MCF 10A (cell line): Measurements from ENCODE around the gene STXBP5. TPM values are rescaled to one million over a fixed set of nuclear protein-coding genes. Genes with fewer than 3 reads are reported as not detected.
"Not testable (repeated sequence)": the region's sequence is repeated elsewhere in the genome, so short reads cannot be mapped to it uniquely, and the experiment has no call there.

Experiments used
- BruUV-seq: library from RNA; stranded (reverse); fragments of 400-500 nt; replicated peaks from 2 replicates; lab custom pipeline; 2021; lab: Mats Ljungman, UMichigan
- CTCF ChIA-PET: fragments of 300-600 bp; sonication (Branson Sonifier 250); formaldehyde crosslinking; extraction: SDS; loops from one replicate; lab custom pipeline; 2021; ENCODE audit warnings: antibody characterized with exemption, inconsistent platforms; lab: Yijun Ruan, JAX
- POLR2A ChIA-PET: fragments of 300-600, 350-650 bp; sonication (Branson Sonifier 250); formaldehyde crosslinking; extraction: SDS; loops from one replicate; lab custom pipeline; 2020; ENCODE audit warnings: antibody characterized with exemption, inconsistent platforms; lab: Yijun Ruan, JAX
- DNase-seq: peaks from one replicate; pipeline ENCODE4 v3.0.0-alpha.2; 2018; ENCODE audit not compliant: unreplicated experiment
- H3K27ac Mint-ChIP-seq: one replicate; pipeline ENCODE4 v1.8.0; 2022; ENCODE audit warnings: mild to moderate bottlenecking, low read depth, mixed read lengths; ENCODE audit not compliant: unreplicated experiment
- H3K27me3 Mint-ChIP-seq: one replicate; pipeline ENCODE4 v1.8.0; 2022; ENCODE audit warnings: mixed read lengths; ENCODE audit not compliant: insufficient read depth, unreplicated experiment
- H3K36me3 Mint-ChIP-seq: one replicate; pipeline ENCODE4 v1.8.0; 2022; ENCODE audit warnings: mild to moderate bottlenecking, moderate library complexity, mixed read lengths; ENCODE audit not compliant: insufficient read depth, unreplicated experiment
- H3K4me1 Mint-ChIP-seq: one replicate; pipeline ENCODE4 v1.8.0; 2022; ENCODE audit warnings: mixed read lengths; ENCODE audit not compliant: insufficient read depth, unreplicated experiment
- H3K4me3 Mint-ChIP-seq: one replicate; pipeline ENCODE4 v1.8.0; 2022; ENCODE audit warnings: mild to moderate bottlenecking, moderate library complexity, mixed read lengths; ENCODE audit not compliant: unreplicated experiment
- H3K9me3 Mint-ChIP-seq: one replicate; pipeline ENCODE4 v1.8.0; 2022; ENCODE audit warnings: mixed read lengths; ENCODE audit not compliant: unreplicated experiment
- CTCF ChIP-seq: fragments of 200-600 bp; IDR thresholded peaks from one replicate; pipeline ENCODE4 v1.8.0; 2022; ENCODE audit warnings: antibody characterized with exemption, mild to moderate bottlenecking; ENCODE audit not compliant: unreplicated experiment
- intact Hi-C: fragments of 100-400 bp; cut with micrococcal nuclease; formaldehyde crosslinking; loops from 2 replicates; pipeline ENCODE4 v1.14.1; 2022
- total RNA-seq: library from RNA; stranded (reverse); gene quantifications from 2 replicates; pipeline ENCODE4 v1.2.3, GENCODE V29; 2022

The STXBP5 gene
- total RNA-seq, 1 experiment from 2014 or later, result 38.5 TPM

GRCh38 chr6:147372806-147373205, 168.6 kb downstream of the STXBP5 start:
- no TSS peak for BruUV-seq
- intact Hi-C loops, result no loop called here

DNA sequence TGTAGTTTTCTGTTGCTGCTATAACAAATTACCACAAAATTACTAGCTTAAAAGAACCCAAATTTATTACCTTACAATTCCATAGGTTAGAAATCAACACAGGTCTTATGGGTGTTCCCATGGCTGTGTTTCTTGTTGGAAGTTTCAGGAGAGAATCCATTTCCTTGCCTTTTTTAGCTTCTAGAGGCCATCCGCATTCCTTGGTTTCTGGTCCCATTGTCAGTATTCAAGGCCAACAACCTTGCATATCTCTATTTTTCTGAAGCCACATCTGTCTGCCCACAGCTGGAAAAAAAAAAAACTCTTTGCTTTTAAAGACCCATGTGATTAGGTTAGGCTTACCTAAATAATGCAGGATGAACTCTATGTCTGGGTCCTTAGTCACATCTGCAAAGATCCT, 174.6 kb downstream of the STXBP5 start:
- intact Hi-C loops, result no loop called here
- Mint-ChIP-seq H3K4me3 (no peak overlapping the region), H3K9me3 (no peaks in the 10 kb centered on the region), H3K27me3 (no peaks in the 10 kb centered on the region), H3K27ac (no peak overlapping the region), H3K36me3 (peaks cover 35% of the 10 kb centered on the region), H3K4me1 (no peaks in the 10 kb centered on the region)
- ChIA-PET POLR2A (no interaction called here), CTCF (interaction anchor here (0.5 to 2.9 kb wide), 3 partner anchors 128 to 712 kb away, joined by 3 to 8 read pairs (median 3); no protein-coding TSS in a partner anchor)
- no TSS peak for BruUV-seq
- DNase-seq, result no peak
- no peak for TF ChIP-seq CTCF

More at GRCh38 chr6:147372806-147373205, 168.6 kb downstream of the STXBP5 start:
- Mint-ChIP-seq H3K27me3 (no peaks in the 10 kb centered on the region), H3K36me3 (peaks cover 28% of the 10 kb centered on the region), H3K27ac (no peak overlapping the region), H3K4me3 (no peak overlapping the region), H3K9me3 (no peaks in the 10 kb centered on the region), H3K4me1 (no peaks in the 10 kb centered on the region)
- CTCF ChIA-PET, result interaction anchor here (1.0 kb wide), 1 partner anchor 9 kb away, joined by 3 read pairs; no protein-coding TSS in a partner anchor
- no peak for TF ChIP-seq CTCF
- POLR2A ChIA-PET, result no interaction called here
- DNase-seq, result no peak

DNA sequence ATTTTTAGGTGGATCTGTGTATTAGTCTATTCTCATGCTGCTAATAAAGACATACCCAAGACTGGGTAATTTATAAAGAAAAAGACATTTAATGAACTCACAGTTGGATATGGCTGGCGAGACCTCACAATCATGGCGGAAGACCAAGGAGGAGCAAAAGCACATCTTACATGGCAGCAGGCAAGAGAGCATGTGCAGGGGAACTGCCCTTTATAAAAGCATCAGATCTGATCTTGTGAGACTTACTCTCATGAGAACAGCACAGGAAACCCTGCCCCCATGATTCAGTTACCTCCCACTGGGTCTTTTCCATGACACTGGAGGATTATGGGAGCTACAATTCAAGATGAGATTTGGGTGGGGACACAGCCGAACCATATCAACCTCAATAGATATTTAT, 176.6 kb downstream of the STXBP5 start:
- H3K4me3 Mint-ChIP-seq, BruUV-seq, H3K4me1 Mint-ChIP-seq, DNase-seq, H3K27me3 Mint-ChIP-seq, H3K9me3 Mint-ChIP-seq, H3K27ac Mint-ChIP-seq, POLR2A ChIA-PET: not testable (repeated sequence)
- CTCF ChIA-PET, result interaction anchor here (0.6 to 3.7 kb wide), 6 partner anchors 10 to 799 kb away, joined by 3 to 19 read pairs (median 5); no protein-coding TSS in a partner anchor
- H3K36me3 Mint-ChIP-seq, result peaks cover 54% of the 10 kb centered on the region
- intact Hi-C loops, result loop anchor here (5.0 kb wide), 1 partner anchor 479 kb away; no protein-coding TSS in a partner anchor

GRCh38 chr6:147381712-147382111, 177.5 kb downstream of the STXBP5 start:
- CTCF ChIA-PET, result interaction anchor here (0.6 to 3.7 kb wide), 10 partner anchors 8 to 947 kb away, joined by 3 to 30 read pairs (median 3); no protein-coding TSS in a partner anchor

More at GRCh38 chr6:147381712-147382111, 177.5 kb downstream of the STXBP5 start:
- Mint-ChIP-seq H3K27me3 (no peaks in the 10 kb centered on the region), H3K4me3 (no peak overlapping the region), H3K27ac (no peak overlapping the region), H3K36me3 (peaks cover 55% of the 10 kb centered on the region), H3K9me3 (no peaks in the 10 kb centered on the region), H3K4me1 (no peaks in the 10 kb centered on the region)
- intact Hi-C loops, result loop anchor here (5.0 kb wide), 1 partner anchor 479 kb away; no protein-coding TSS in a partner anchor
- TF ChIP-seq CTCF, result no peak
- POLR2A ChIA-PET, result interaction anchor here (0.7 kb wide), 1 partner anchor 258 kb away, joined by 3 read pairs; no protein-coding TSS in a partner anchor
- no peak for DNase-seq
- BruUV-seq, result no TSS peak
